GM12872 (cell line): ENCODE measurements around the gene PLEKHM1.

Experiments
- CTCF ChIP-seq: IDR thresholded peaks from 3 replicates; pipeline ENCODE4 v1.5.1; 2011; ENCODE audit warnings: low read depth, mild to moderate bottlenecking, low read length, moderate library complexity; ENCODE audit not compliant: insufficient read depth

The PLEKHM1 gene

GRCh38 chr17:45391291-45391690 lies 99.2 kb downstream of the PLEKHM1 start:
- TF ChIP-seq CTCF = no peak

- no peak for TF ChIP-seq CTCF
Observed at GRCh38 chr17:45389354-45389753, 101.2 kb downstream of the PLEKHM1 start.

GRCh38 chr17:45388604-45389325 lies 101.8 kb downstream of the PLEKHM1 start:
- TF ChIP-seq CTCF = no peak

- no peak for TF ChIP-seq CTCF
Observed at GRCh38 chr17:45387739-45388138, 102.8 kb downstream of the PLEKHM1 start.

GRCh38 chr17:45386178-45386577 lies 104.3 kb downstream of the PLEKHM1 start:
- no peak for TF ChIP-seq CTCF
